CD4-positive, alpha-beta T cell (primary cell): Measurements from ENCODE around the gene TEX19. TPM values are rescaled to one million over a fixed set of nuclear protein-coding genes. Genes with fewer than 3 reads are reported as not detected.
A peak's percentile ranks its signal among the peaks of the same experiment; 100 is the strongest.

ENCODE experiments used
- ATAC-seq: fragments of 200-7000 bp; cut with Tn5 transposase; one replicate; pipeline ENCODE4 v1.10.0; 2022; ENCODE audit warnings: mild to moderate bottlenecking; ENCODE audit not compliant: poor library complexity
- CTCF ChIA-PET: fragments of 350-600 bp; sonication (Branson Sonifier 250); formaldehyde crosslinking; loops from one replicate; lab custom pipeline; 2021; ENCODE audit warnings: antibody characterized with exemption, inconsistent platforms; lab: Charles Lee
- POLR2A ChIA-PET: fragments of 350-600 bp; sonication (Branson Sonifier 250); formaldehyde crosslinking; loops from one replicate; lab custom pipeline; 2021; ENCODE audit warnings: antibody characterized with exemption, inconsistent platforms; lab: Charles Lee
- DNase-seq, 14 experiments: peaks; one replicate each; pipeline ENCODE4 v3.0.0-alpha.2; 2013 to 2020; ENCODE audit warnings: mixed read lengths in 2 of 14
- H3K27ac ChIP-seq, 2 donors: one replicate each; pipeline versions ENCODE4 v1.5.1 to v1.7.0; 2013; ENCODE audit warnings: low read length in 2 of 2, low read depth in 1 of 2, mild to moderate bottlenecking in 1 of 2
- H3K27me3 ChIP-seq, 2 experiments: 1 replicate in 1 of 2; 2 replicates in 1 of 2; pipeline versions ENCODE4 v1.6.1 to v1.7.0; 2013; ENCODE audit warnings: low read length in 2 of 2, control low read depth in 1 of 2, mild to moderate bottlenecking in 1 of 2, moderate library complexity in 1 of 2; ENCODE audit not compliant: insufficient read depth in 2 of 2, control insufficient read depth in 1 of 2
- H3K36me3 ChIP-seq: one replicate; pipeline ENCODE4 v1.6.1; 2013; ENCODE audit warnings: low read length, control low read depth; ENCODE audit not compliant: insufficient read depth
- H3K4me1 ChIP-seq: one replicate; pipeline ENCODE4 v1.6.1; 2013; ENCODE audit warnings: low read length, control low read depth; ENCODE audit not compliant: insufficient read depth
- H3K4me3 ChIP-seq: one replicate; pipeline ENCODE4 v1.5.1; 2013; ENCODE audit warnings: mild to moderate bottlenecking, low read length, moderate library complexity
- H3K9me3 ChIP-seq, 2 experiments: 1 replicate in 1 of 2; 2 replicates in 1 of 2; pipeline versions ENCODE4 v1.6.1 to v1.7.0; 2013; ENCODE audit warnings: low read length in 2 of 2, mild to moderate bottlenecking in 2 of 2, control low read depth in 1 of 2, moderate library complexity in 1 of 2; ENCODE audit not compliant: control insufficient read depth in 1 of 2, insufficient read depth in 1 of 2
- H3K27ac Mint-ChIP-seq: one replicate; pipeline ENCODE4 v1.8.0; 2020; ENCODE audit warnings: mixed read lengths
- H3K27me3 Mint-ChIP-seq: one replicate; pipeline ENCODE4 v1.8.0; 2021; ENCODE audit warnings: mixed read lengths
- H3K36me3 Mint-ChIP-seq: one replicate; pipeline ENCODE4 v1.8.0; 2021; ENCODE audit warnings: low read depth, mixed read lengths
- H3K4me1 Mint-ChIP-seq: one replicate; pipeline ENCODE4 v1.8.0; 2021; ENCODE audit warnings: low read depth, mixed read lengths
- H3K4me3 Mint-ChIP-seq: one replicate; pipeline ENCODE4 v1.8.0; 2020; ENCODE audit warnings: mild to moderate bottlenecking, mixed read lengths
- H3K9me3 Mint-ChIP-seq: one replicate; pipeline ENCODE4 v1.8.0; 2020; ENCODE audit warnings: mixed read lengths
- intact Hi-C, 2 experiments: fragments of 100-400 bp; cut with DNase I in 1 of 2; cut with micrococcal nuclease in 1 of 2; formaldehyde crosslinking; loops; one replicate each; pipeline versions ENCODE4 v1.15.1 to v1.9.0; 2023 to 2025; cut with DNase I, micrococcal nuclease
- total RNA-seq, 174 experiments: library from RNA in 2 of 174; stranded (reverse) in 2 of 174; gene quantifications; one replicate each; pipeline ENCODE4 v1.2.3 and lab custom pipeline; 2021 to 2026
- TF ChIP-seq, protein P1 (sequence below): fragments of 200-600 bp; IDR thresholded peaks from one replicate; pipeline ENCODE4 v1.8.0; 2022; ENCODE audit warnings: antibody characterized with exemption, mild to moderate bottlenecking

TEX19 gene
- total RNA-seq, 2 experiments from 2014 or later: not detected

GRCh38 chr17:82333279-82334171 is 25.5 kb upstream of the TEX19 start, which contains the start of gene SECTM1:
Gene SECTM1 (minus strand): TSS chr17:82333766. CDS start chr17:82327240, 6,526 bp downstream.
- Mint-ChIP-seq H3K4me3 (peak within 1 kb of the TSS; percentile 99), H3K9me3 (no peaks in the 10 kb centered on the region), H3K27me3 (peaks cover 4% of the 10 kb centered on the region), H3K27ac (peak within 1 kb of the TSS; percentile 70), H3K36me3 (no peaks in the 10 kb centered on the region), H3K4me1 (peaks cover 13% of the 10 kb centered on the region)
- H3K27me3 ChIP-seq: peaks cover 0 to 8% of the 10 kb centered on the region in 2 experiments
- H3K36me3 ChIP-seq: no peaks in the 10 kb centered on the region
- H3K9me3 ChIP-seq: peaks cover 0 to 5% of the 10 kb centered on the region in 2 experiments
- intact Hi-C loops: no loop called here
- POLR2A ChIA-PET: interaction anchor here (0.7 to 3.1 kb wide), 10 partner anchors 17 to 132 kb away, joined by 3 to 33 read pairs (median 5); partner anchors contain the start of gene CD7
- TF ChIP-seq, protein P1, sequence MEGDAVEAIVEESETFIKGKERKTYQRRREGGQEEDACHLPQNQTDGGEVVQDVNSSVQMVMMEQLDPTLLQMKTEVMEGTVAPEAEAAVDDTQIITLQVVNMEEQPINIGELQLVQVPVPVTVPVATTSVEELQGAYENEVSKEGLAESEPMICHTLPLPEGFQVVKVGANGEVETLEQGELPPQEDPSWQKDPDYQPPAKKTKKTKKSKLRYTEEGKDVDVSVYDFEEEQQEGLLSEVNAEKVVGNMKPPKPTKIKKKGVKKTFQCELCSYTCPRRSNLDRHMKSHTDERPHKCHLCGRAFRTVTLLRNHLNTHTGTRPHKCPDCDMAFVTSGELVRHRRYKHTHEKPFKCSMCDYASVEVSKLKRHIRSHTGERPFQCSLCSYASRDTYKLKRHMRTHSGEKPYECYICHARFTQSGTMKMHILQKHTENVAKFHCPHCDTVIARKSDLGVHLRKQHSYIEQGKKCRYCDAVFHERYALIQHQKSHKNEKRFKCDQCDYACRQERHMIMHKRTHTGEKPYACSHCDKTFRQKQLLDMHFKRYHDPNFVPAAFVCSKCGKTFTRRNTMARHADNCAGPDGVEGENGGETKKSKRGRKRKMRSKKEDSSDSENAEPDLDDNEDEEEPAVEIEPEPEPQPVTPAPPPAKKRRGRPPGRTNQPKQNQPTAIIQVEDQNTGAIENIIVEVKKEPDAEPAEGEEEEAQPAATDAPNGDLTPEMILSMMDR: no peak
- ATAC-seq (peak; percentile 48), DNase-seq (peak in 5 of 14 experiments; percentile 16 to 53 (median 31))
- CTCF ChIA-PET: interaction anchor here (1.3 kb wide), 1 partner anchor 12 kb away, joined by 3 read pairs; no protein-coding TSS in a partner anchor
- no peak within 1 kb of the TSS for H3K27ac ChIP-seq
- H3K4me1 ChIP-seq: peaks cover 39% of the 10 kb centered on the region
- peak within 1 kb of the TSS; percentile 71 for H3K4me3 ChIP-seq

DNA sequence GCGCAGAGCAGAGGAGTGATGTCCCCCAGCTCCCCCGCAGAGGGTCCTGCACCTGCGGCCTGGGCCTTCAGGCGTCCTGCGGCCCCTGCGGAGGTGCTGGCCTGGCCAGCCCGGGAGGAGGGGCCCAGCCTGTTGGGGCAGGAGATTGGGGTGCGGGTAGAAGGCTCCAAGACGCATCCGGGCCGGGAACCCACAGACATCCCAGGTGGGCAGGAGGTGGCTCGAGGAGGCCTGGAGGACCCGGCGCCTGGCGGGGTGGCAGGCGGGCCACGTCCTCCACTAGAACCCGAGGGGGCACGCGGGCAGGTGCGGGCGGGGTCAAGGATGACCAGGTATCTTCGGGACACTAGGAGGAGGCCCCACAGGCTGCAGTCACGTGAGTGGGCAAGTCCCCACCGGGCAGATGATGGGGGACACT is 24.8 kb upstream of the TEX19 start:
- Histone ChIP-seq H3K27ac (no peak overlapping the region), H3K4me3 (peak overlapping the region; percentile 71), H3K9me3 (peaks cover 0 to 5% of the 10 kb centered on the region in 2 experiments), H3K4me1 (peaks cover 39% of the 10 kb centered on the region), H3K36me3 (no peaks in the 10 kb centered on the region), H3K27me3 (peaks cover 0 to 8% of the 10 kb centered on the region in 2 experiments)
- Mint-ChIP-seq H3K27ac (no peak overlapping the region), H3K4me3 (peak overlapping the region; percentile 99), H3K9me3 (no peaks in the 10 kb centered on the region), H3K4me1 (peaks cover 13% of the 10 kb centered on the region), H3K36me3 (no peaks in the 10 kb centered on the region), H3K27me3 (peaks cover 4% of the 10 kb centered on the region)
- POLR2A ChIA-PET: interaction anchor here (1.0 to 3.1 kb wide), 7 partner anchors 17 to 133 kb away, joined by 3 to 33 read pairs (median 12); partner anchors contain the start of gene CD7
- CTCF ChIA-PET: no interaction called here
- ATAC-seq (no peak), DNase-seq (peak in 1 of 14 experiments; percentile 30)
- intact Hi-C loops: no loop called here
- TF ChIP-seq, protein P1: no peak

DNA sequence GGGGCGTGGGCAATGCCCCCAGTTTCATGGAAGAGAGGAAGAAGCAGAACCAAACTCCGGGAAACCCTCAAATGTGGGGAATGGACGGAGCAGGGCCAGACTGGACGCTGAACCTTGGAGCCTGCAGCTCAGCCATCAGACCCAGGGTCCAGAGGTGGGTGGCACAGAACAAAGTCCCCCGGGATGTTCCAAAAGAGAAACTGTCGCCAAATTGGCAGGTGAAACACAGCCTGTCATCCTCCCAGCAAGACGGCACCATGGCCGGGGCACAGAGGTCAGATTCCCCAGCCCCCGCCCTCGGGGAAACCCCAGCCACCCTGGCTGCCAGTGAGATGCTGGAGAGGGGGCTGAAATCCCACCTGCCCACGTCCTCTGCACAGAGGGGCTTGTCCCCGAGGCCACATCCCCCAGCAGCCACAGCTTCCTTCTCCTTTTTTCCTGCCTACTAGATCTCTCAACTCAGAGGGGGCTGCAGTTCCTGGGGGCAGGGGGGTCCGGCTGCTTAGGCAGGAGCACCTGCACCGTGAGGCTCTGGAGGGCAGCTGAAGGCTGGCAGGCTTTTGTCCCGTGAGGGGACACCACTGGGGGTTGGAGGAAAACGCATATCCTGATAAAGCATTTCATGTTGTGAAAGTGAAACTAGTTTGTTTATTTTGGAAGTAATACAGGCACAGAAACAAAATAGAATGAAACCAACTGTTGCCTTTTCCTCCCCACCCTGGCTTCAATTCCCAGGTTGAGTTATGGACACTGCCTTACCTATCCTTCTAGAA is 24.2 kb upstream of the TEX19 start:
- peak overlapping the region in 1 of 2 donors; percentile 22 for H3K27ac ChIP-seq
- H3K9me3 ChIP-seq: peaks cover 0 to 5% of the 10 kb centered on the region in 2 experiments
- TF ChIP-seq, protein P1: no peak
- CTCF ChIA-PET: no interaction called here
- H3K4me3 Mint-ChIP-seq: peak overlapping the region; percentile 99
- peaks cover 4% of the 10 kb centered on the region for H3K27me3 Mint-ChIP-seq
- H3K4me1 Mint-ChIP-seq: peaks cover 13% of the 10 kb centered on the region
- peak overlapping the region; percentile 70 for H3K27ac Mint-ChIP-seq
- no peaks in the 10 kb centered on the region for H3K36me3 ChIP-seq
- H3K4me3 ChIP-seq: peak overlapping the region; percentile 71
- ATAC-seq (peak; percentile 43), DNase-seq (peak in 4 of 14 experiments; percentile 22 to 58 (median 46))
- H3K36me3 Mint-ChIP-seq: no peaks in the 10 kb centered on the region
- intact Hi-C loops: loop anchor here in 1 of 2 experiments (5.0 kb wide), 1 partner anchor 38 kb away; no protein-coding TSS in a partner anchor
- POLR2A ChIA-PET: interaction anchor here (1.1 to 3.1 kb wide), 6 partner anchors 18 to 134 kb away, joined by 4 to 33 read pairs (median 9); partner anchors contain the start of gene CD7
- peaks cover 0 to 8% of the 10 kb centered on the region in 2 experiments for H3K27me3 ChIP-seq
- peaks cover 39% of the 10 kb centered on the region for H3K4me1 ChIP-seq
- H3K9me3 Mint-ChIP-seq: no peaks in the 10 kb centered on the region
